K562 (cell line): ENCODE data around the gene SLC17A8.

Experiments
- EZH2 ChIP-seq: IDR thresholded peaks from 2 replicates; pipeline ENCODE4 v1.6.1; 2012; ENCODE audit warnings: low read depth, mild to moderate bottlenecking, inconsistent platforms, low read length, borderline replicate concordance
- RFX5 ChIP-seq: IDR thresholded peaks from 2 replicates; pipeline ENCODE4 v1.6.1; 2011; ENCODE audit warnings: low read depth, mild to moderate bottlenecking, improper control_type of control experiment, low read length
- TF ChIP-seq, protein P1 (sequence below), 3 experiments: IDR thresholded peaks in 2 of 3; conservative IDR thresholded peaks in 1 of 3; 2 replicates each; pipeline ENCODE4 v1.5.1; 2011 to 2012; ENCODE audit warnings: low read length in 3 of 3, mild to moderate bottlenecking in 3 of 3, control low read depth in 2 of 3, improper control_type of control experiment in 1 of 3, inconsistent platforms in 1 of 3, low read depth in 1 of 3, mixed read lengths in 1 of 3, moderate library complexity in 1 of 3; ENCODE audit not compliant: insufficient read depth in 2 of 3
- TF ChIP-seq, protein P2 (sequence below), 2 experiments: fragments of 250-450 bp in 1 of 2; fragments of 450-650 bp in 1 of 2; sonication (Bioruptor Pico) in 1 of 2; IDR thresholded peaks; 2 replicates each; pipeline versions ENCODE4 v1.6.1 to v1.8.0; 2016 to 2021; ENCODE audit warnings: mild to moderate bottlenecking in 2 of 2, moderate library complexity in 2 of 2, missing compliant biosample characterization in 1 of 2, missing genetic modification characterization in 1 of 2

DNA sequence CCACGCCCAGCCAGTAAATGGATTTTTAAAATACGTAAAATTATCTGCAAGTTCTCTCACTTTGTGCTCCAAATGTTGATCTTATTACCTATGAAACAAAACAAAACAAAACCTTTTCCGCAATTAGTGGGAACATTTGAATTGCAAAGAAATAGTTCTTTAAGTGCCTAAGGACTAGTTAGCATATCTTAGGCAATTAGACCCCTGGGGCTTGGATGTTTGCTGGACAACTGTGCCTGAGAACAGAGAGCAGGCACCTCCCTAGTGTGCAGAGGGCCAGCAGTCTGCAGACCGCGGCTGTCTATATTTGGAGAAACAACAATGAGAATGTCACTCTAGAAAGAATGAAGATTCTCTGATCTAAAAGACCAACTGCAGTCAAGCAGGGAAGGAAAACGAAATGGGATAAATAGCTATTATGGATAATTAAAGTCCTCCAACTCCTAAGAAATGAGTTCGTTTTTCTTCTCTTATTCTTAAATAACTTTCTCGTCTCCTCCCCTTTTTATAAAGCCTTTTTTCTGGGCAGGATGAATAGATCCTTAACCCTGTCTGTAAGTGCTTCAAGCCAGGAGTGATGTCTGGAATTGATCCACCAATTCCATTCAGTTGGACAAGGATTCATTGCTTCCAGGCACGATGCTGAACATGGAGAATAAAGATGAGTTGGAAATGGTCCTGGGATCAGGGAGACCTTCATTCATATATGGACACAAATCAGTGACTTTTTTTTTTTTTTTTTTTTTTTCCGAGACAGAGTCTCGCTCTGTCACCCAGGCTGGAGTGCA is 16.2 kb downstream of the SLC17A8 start:
- TF ChIP-seq EZH2 = no peak
- no peak for TF ChIP-seq RFX5
- TF ChIP-seq, protein P1, sequence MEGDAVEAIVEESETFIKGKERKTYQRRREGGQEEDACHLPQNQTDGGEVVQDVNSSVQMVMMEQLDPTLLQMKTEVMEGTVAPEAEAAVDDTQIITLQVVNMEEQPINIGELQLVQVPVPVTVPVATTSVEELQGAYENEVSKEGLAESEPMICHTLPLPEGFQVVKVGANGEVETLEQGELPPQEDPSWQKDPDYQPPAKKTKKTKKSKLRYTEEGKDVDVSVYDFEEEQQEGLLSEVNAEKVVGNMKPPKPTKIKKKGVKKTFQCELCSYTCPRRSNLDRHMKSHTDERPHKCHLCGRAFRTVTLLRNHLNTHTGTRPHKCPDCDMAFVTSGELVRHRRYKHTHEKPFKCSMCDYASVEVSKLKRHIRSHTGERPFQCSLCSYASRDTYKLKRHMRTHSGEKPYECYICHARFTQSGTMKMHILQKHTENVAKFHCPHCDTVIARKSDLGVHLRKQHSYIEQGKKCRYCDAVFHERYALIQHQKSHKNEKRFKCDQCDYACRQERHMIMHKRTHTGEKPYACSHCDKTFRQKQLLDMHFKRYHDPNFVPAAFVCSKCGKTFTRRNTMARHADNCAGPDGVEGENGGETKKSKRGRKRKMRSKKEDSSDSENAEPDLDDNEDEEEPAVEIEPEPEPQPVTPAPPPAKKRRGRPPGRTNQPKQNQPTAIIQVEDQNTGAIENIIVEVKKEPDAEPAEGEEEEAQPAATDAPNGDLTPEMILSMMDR (IDR thresholded peaks at IDR 0.05 in 2 of 3, conservative IDR thresholded peaks at IDR 0.05 in 1 of 3; ENCODE audit: insufficient read depth in 2 of 3, low read depth in 1 of 3, low read length in 3 of 3) = no peak
- TF ChIP-seq, protein P2, sequence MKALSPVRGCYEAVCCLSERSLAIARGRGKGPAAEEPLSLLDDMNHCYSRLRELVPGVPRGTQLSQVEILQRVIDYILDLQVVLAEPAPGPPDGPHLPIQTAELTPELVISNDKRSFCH (CRISPR knock-in tag; IDR thresholded peaks at IDR 0.05) = no peak
- TF ChIP-seq, protein P2 (tag; IDR thresholded peaks at IDR 0.05) = no peak
